K562 (cell line): ENCODE data around the gene CCDC33. TPM values are rescaled to one million over a fixed set of nuclear protein-coding genes. Genes with fewer than 3 reads are reported as not detected.

Source experiments
- ATAC-seq: fragments of 200-7000 bp; cut with Tn5 transposase; 3 replicates; pipeline ENCODE4 v1.9.1; 2020; ENCODE audit warnings: moderate library complexity
- BruUV-seq: library from RNA; stranded (reverse); fragments of 400-500 nt; replicated peaks from 2 replicates; lab custom pipeline; 2021; lab: Mats Ljungman, UMichigan
- CTCF ChIA-PET: fragments of 300-600 bp; formaldehyde crosslinking; extraction: SDS; loops from one replicate; lab custom pipeline; 2021; ENCODE audit warnings: low intra/inter-chr PET ratio; lab: Yijun Ruan, JAX
- POLR2A ChIA-PET: fragments of 300-600, 350-650 bp; sonication (Branson Sonifier 250); formaldehyde crosslinking; extraction: SDS; loops from one replicate; lab custom pipeline; 2021; ENCODE audit warnings: antibody characterized with exemption, inconsistent platforms; lab: Yijun Ruan, JAX
- DNase-seq, 4 experiments: peaks; one replicate each; pipeline versions ENCODE4 v3.0.0 to v3.0.0-alpha.2; 2011 to 2018; ENCODE audit warnings: low spot score in 3 of 4, mixed read lengths in 3 of 4; ENCODE audit errors: extremely low read depth in 1 of 4
- FAIRE-seq: peaks from 2 replicates; lab custom pipeline; 2011; peaks lifted over from hg19 to GRCh38; lab: Jason Lieb, UNC
- H2AFZ ChIP-seq: 2 replicates; pipeline ENCODE4 v1.6.0; 2011; ENCODE audit warnings: low read depth, low read length, control low read depth, inconsistent platforms
- H3K27ac ChIP-seq: fragments of 200-600 bp; 3 replicates; pipeline ENCODE4 v1.8.0; 2011; ENCODE audit warnings: low read depth, mild to moderate bottlenecking, control low read depth, inconsistent platforms, low read length, moderate library complexity, mixed read lengths; ENCODE audit errors: extremely low read depth
- H3K27me3 ChIP-seq, 2 experiments: fragments of 300-600 bp in 1 of 2; 2 replicates in 1 of 2; 3 replicates in 1 of 2; pipeline versions ENCODE4 v1.6.0 to v1.8.0; 2011; ENCODE audit warnings: inconsistent platforms in 2 of 2, low read length in 2 of 2, mild to moderate bottlenecking in 1 of 2, mixed read lengths in 1 of 2, moderate library complexity in 1 of 2; ENCODE audit not compliant: control insufficient read depth in 2 of 2, insufficient read depth in 2 of 2
- H3K36me3 ChIP-seq: fragments of 300-600 bp; 3 replicates; pipeline ENCODE4 v1.8.0; 2011; ENCODE audit warnings: mild to moderate bottlenecking, low read length, inconsistent platforms; ENCODE audit not compliant: control insufficient read depth, insufficient read depth
- H3K4me1 ChIP-seq, 2 experiments: fragments of 200-600 bp in 1 of 2; replicated peaks in 1 of 2; 2 replicates in 1 of 2; 3 replicates in 1 of 2; pipeline versions ENCODE4 v1.5.1 to v1.8.0; 2011; ENCODE audit warnings: inconsistent platforms in 2 of 2, low read length in 2 of 2, mild to moderate bottlenecking in 1 of 2, mixed read lengths in 1 of 2, moderate library complexity in 1 of 2; ENCODE audit not compliant: control insufficient read depth in 2 of 2, insufficient read depth in 2 of 2
- H3K4me2 ChIP-seq: 2 replicates; pipeline ENCODE4 v1.6.1; 2011; ENCODE audit warnings: low read length, control low read depth, inconsistent platforms, mixed read lengths; ENCODE audit not compliant: insufficient read depth
- H3K4me3 ChIP-seq: fragments of 200-600 bp; sonication (generic), shearing (Covaris generic); 2 replicates; pipeline ENCODE4 v1.5.1; 2016; ENCODE audit warnings: control low read depth, inconsistent platforms
- H3K79me2 ChIP-seq: fragments of 200-600 bp; 3 replicates; pipeline ENCODE4 v1.8.0; 2011; ENCODE audit warnings: low read length, inconsistent platforms; ENCODE audit not compliant: control insufficient read depth, insufficient read depth
- H3K9ac ChIP-seq, 2 experiments: 2 replicates each; pipeline versions ENCODE4 v1.6.0 to v1.6.1; 2011; ENCODE audit warnings: low read depth in 2 of 2, low read length in 2 of 2, control low read depth in 1 of 2, inconsistent platforms in 1 of 2, mild to moderate bottlenecking in 1 of 2, mixed read lengths in 1 of 2; ENCODE audit not compliant: insufficient read depth in 1 of 2
- H3K9me1 ChIP-seq: one replicate; pipeline ENCODE4 v1.6.0; 2011; ENCODE audit warnings: inconsistent platforms, mild to moderate bottlenecking, low read length, moderate library complexity; ENCODE audit not compliant: control insufficient read depth, insufficient read depth
- H3K9me3 ChIP-seq: replicated peaks from 2 replicates; pipeline ENCODE4 v1.5.1; 2011; ENCODE audit warnings: low read depth, low read length, inconsistent platforms; ENCODE audit not compliant: control insufficient read depth, insufficient read depth
- H4K20me1 ChIP-seq: replicated peaks from 2 replicates; pipeline ENCODE4 v1.6.1; 2011; ENCODE audit warnings: low read length, inconsistent platforms, mixed read lengths; ENCODE audit not compliant: control insufficient read depth, insufficient read depth
- MECOM ChIP-seq: fragments of 250-450 bp; sonication (Bioruptor Pico); IDR thresholded peaks from 2 replicates; pipeline ENCODE4 v1.8.0; 2022; ENCODE audit warnings: inconsistent platforms
- SMARCA5 ChIP-seq: fragments of 450-650 bp; IDR thresholded peaks from 2 replicates; pipeline ENCODE4 v1.6.1; 2016
- SP2 ChIP-seq: IDR thresholded peaks from 2 replicates; pipeline ENCODE4 v1.6.1; 2011; ENCODE audit warnings: mild to moderate bottlenecking, low read depth, low read length, moderate library complexity; ENCODE audit not compliant: poor library complexity, severe bottlenecking; ENCODE audit errors: extremely low read depth
- SPI1 ChIP-seq: IDR thresholded peaks from 2 replicates; pipeline ENCODE4 v1.6.1; 2011; ENCODE audit warnings: low read depth, low read length, control low read depth, borderline replicate concordance
- ZBTB17 ChIP-seq: fragments of 450-650 bp; formaldehyde crosslinking; IDR thresholded peaks from 2 replicates; pipeline ENCODE4 v1.4.0; 2020; ENCODE audit warnings: mild to moderate bottlenecking
- ZNF197 ChIP-seq: fragments of 200-800 bp; sonication (Bioruptor generic); IDR thresholded peaks from 2 replicates; pipeline ENCODE4 v1.6.1; 2016; ENCODE audit warnings: low read depth, missing genetic modification characterization, missing compliant biosample characterization
- WGBS: fragments of 100-300 bp; shearing (Covaris generic); methylation state at CpG from one replicate; pipeline ENCODE4 v1.1.6; 2016; ENCODE audit warnings: low coverage, mixed read lengths; ENCODE audit not compliant: insufficient coverage; ENCODE audit errors: missing lambda C conversion rate; 5-methylcytosine and 5-hydroxymethylcytosine counted together
- in situ Hi-C: fragments of 300-500 bp; cut with MboI; formaldehyde crosslinking; loops from 4 replicates; pipeline ENCODE4 v1.15.0; 2018; ENCODE audit warnings: inconsistent platforms, mixed read lengths
- intact Hi-C: fragments of 100-400 bp; cut with micrococcal nuclease; formaldehyde crosslinking; loops from 2 replicates; pipeline ENCODE4 v1.14.2; 2022
- polyA plus RNA-seq, 8 experiments: library from polyadenylated mRNA; depleted of rRNA in 4 of 8; stranded (reverse) in 5 of 8; unstranded in 3 of 8; fragments of >200 nt; fragmentation: Nextera tagmentation in 2 of 8; fragmentation: Illumina TruSeq in 1 of 8; extraction: Ambion mirVana in 2 of 8; extraction: Trizol in 1 of 8; gene quantifications; 2 replicates each; pipeline versions ENCODE4 v1.2.1 to v1.2.3, GENCODE V29; 2011 to 2014; ENCODE audit warnings: inconsistent platforms in 1 of 8, missing spikeins in 1 of 8
- total RNA-seq, 7 experiments: library from RNA; depleted of rRNA in 6 of 7; stranded (reverse); fragments of >200 nt in 6 of 7; fragmentation: Illumina TruSeq in 2 of 7; extraction: Trizol in 2 of 7; gene quantifications; 2 replicates each; pipeline versions ENCODE4 v1.2.1 to v1.2.3, GENCODE V29; 2011 to 2021; ENCODE audit warnings: low replicate concordance in 1 of 7
- TF ChIP-seq, protein P1 (sequence below), 2 experiments: IDR thresholded peaks in 1 of 2; conservative IDR thresholded peaks in 1 of 2; 2 replicates each; pipeline ENCODE4 v1.6.1; 2016; ENCODE audit warnings: low read depth in 2 of 2, mild to moderate bottlenecking in 1 of 2, missing compliant biosample characterization in 1 of 2, missing genetic modification characterization in 1 of 2, moderate library complexity in 1 of 2
- TF ChIP-seq, protein P2 (sequence below), 2 experiments: fragments of 450-650 bp; IDR thresholded peaks; 2 replicates each; pipeline ENCODE4 v1.6.1; 2018; ENCODE audit warnings: mild to moderate bottlenecking in 2 of 2, low read depth in 1 of 2; ENCODE audit not compliant: partially characterized antibody in 2 of 2
- TF ChIP-seq, protein P3 (sequence below), 2 experiments: fragments of 200-800 bp in 1 of 2; sonication (Bioruptor generic) in 1 of 2; sonication (generic) in 1 of 2; formaldehyde crosslinking in 1 of 2; IDR thresholded peaks in 1 of 2; conservative IDR thresholded peaks in 1 of 2; 2 replicates each; pipeline versions ENCODE4 v1.5.0 to v1.6.1; 2016 to 2020; ENCODE audit warnings: missing compliant biosample characterization in 1 of 2, missing genetic modification characterization in 1 of 2, missing genetic modification reagents in 1 of 2

Gene CCDC33
- total and polyA plus RNA-seq, 9 of the 15 experiments (the other 6 are each of a cell fraction or from before 2014, with no cell fraction given) = 0.08 to 1.1 (median 0.15) TPM; not detected in 4

DNA sequence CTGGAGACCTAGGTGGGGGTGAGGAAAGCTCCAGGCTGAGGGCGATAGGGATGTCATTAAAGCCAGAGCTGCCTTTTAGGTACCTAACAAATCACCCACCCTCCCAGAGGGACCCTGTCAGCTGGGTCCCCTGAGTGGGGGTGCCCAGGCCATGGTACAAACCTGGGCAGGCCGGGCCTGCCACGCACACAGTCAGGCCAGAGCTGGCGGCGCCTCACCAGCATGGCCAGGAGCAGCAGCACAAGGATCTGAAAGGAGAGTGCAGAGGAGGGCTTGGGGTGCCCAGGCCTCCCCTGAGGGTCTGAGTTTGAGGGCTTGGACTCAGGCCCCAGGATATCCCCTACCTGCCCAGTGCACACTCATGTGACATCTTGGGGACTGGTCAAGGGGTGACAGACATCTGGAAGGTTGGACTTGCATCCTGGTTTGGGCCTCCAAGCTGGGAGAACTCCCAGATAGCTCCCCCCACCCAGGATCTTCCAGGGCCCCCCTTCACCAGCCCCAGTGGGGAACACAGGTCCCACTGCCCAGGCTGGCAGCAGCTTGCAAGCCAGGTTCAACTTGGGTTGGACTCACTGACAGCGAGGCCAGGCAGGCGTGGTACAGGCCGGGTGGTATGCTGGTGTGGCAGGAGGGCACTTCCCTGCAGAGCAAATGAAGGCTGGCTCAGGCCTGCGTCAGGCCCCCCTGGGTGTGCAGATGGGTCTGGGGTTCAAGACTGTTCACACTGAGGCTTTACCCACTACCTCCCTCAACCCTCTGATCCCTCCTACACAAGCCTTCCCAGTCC, 38.8 kb upstream of the CCDC33 start:
- no peak for DNase-seq
- H3K27ac ChIP-seq = no peak overlapping the region
- no peak for FAIRE-seq
- BruUV-seq = no TSS peak
- peaks cover 0 to 69% of the 10 kb centered on the region in 2 experiments; a peak in 3 of 5 replicates for H3K27me3 ChIP-seq
- H3K4me1 ChIP-seq = peaks cover 2 to 8% of the 10 kb centered on the region in 2 experiments; a peak in 3 of 5 replicates
- no peaks in the 10 kb centered on the region for H3K36me3 ChIP-seq
- in situ Hi-C loops = no loop called here
- ChIA-PET CTCF (no interaction called here), POLR2A (no interaction called here)
- H2AFZ ChIP-seq = no peak overlapping the region
- H3K9ac ChIP-seq = no peak overlapping the region
- H3K4me2 ChIP-seq = no peak overlapping the region
- ATAC-seq = no peak
- H4K20me1 ChIP-seq = 0 out of 2 replicates have a peak, but pooled peaks cover 15% of the 10 kb centered on the region
- no peak overlapping the region for H3K4me3 ChIP-seq
- 1% methylated on average over 9 of the region's 9 CpGs for WGBS
- no peaks in the 10 kb centered on the region for H3K9me3 ChIP-seq
- H3K9me1 ChIP-seq = no peaks in the 10 kb centered on the region
- intact Hi-C loops = no loop called here
- no peaks in the 10 kb centered on the region for H3K79me2 ChIP-seq
- TF ChIP-seq SMARCA5 (no peak), ZBTB17 (CRISPR knock-in tag) (no peak), SPI1 (no peak), SP2 (no peak), MECOM (CRISPR knock-in tag) (no peak), ZNF197 (no peak)
- TF ChIP-seq, protein P1, sequence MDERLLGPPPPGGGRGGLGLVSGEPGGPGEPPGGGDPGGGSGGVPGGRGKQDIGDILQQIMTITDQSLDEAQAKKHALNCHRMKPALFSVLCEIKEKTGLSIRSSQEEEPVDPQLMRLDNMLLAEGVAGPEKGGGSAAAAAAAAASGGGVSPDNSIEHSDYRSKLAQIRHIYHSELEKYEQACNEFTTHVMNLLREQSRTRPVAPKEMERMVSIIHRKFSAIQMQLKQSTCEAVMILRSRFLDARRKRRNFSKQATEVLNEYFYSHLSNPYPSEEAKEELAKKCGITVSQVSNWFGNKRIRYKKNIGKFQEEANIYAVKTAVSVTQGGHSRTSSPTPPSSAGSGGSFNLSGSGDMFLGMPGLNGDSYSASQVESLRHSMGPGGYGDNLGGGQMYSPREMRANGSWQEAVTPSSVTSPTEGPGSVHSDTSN (CRISPR knock-in tag; IDR thresholded peaks at IDR 0.05; ENCODE audit: low read depth) = no peak
- TF ChIP-seq, protein P1 (tag; conservative IDR thresholded peaks at IDR 0.05; ENCODE audit: low read depth) = no peak
- TF ChIP-seq, protein P2, sequence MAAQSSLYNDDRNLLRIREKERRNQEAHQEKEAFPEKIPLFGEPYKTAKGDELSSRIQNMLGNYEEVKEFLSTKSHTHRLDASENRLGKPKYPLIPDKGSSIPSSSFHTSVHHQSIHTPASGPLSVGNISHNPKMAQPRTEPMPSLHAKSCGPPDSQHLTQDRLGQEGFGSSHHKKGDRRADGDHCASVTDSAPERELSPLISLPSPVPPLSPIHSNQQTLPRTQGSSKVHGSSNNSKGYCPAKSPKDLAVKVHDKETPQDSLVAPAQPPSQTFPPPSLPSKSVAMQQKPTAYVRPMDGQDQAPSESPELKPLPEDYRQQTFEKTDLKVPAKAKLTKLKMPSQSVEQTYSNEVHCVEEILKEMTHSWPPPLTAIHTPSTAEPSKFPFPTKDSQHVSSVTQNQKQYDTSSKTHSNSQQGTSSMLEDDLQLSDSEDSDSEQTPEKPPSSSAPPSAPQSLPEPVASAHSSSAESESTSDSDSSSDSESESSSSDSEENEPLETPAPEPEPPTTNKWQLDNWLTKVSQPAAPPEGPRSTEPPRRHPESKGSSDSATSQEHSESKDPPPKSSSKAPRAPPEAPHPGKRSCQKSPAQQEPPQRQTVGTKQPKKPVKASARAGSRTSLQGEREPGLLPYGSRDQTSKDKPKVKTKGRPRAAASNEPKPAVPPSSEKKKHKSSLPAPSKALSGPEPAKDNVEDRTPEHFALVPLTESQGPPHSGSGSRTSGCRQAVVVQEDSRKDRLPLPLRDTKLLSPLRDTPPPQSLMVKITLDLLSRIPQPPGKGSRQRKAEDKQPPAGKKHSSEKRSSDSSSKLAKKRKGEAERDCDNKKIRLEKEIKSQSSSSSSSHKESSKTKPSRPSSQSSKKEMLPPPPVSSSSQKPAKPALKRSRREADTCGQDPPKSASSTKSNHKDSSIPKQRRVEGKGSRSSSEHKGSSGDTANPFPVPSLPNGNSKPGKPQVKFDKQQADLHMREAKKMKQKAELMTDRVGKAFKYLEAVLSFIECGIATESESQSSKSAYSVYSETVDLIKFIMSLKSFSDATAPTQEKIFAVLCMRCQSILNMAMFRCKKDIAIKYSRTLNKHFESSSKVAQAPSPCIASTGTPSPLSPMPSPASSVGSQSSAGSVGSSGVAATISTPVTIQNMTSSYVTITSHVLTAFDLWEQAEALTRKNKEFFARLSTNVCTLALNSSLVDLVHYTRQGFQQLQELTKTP (IDR thresholded peaks at IDR 0.05; ENCODE audit: low read depth in 1 of 2, partially characterized antibody in 2 of 2) = no peak
- TF ChIP-seq, protein P3, sequence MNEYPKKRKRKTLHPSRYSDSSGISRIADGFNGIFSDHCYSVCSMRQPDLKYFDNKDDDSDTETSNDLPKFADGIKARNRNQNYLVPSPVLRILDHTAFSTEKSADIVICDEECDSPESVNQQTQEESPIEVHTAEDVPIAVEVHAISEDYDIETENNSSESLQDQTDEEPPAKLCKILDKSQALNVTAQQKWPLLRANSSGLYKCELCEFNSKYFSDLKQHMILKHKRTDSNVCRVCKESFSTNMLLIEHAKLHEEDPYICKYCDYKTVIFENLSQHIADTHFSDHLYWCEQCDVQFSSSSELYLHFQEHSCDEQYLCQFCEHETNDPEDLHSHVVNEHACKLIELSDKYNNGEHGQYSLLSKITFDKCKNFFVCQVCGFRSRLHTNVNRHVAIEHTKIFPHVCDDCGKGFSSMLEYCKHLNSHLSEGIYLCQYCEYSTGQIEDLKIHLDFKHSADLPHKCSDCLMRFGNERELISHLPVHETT (CRISPR knock-in tag; conservative IDR thresholded peaks at IDR 0.05 in 1 of 2, IDR thresholded peaks at IDR 0.05 in 1 of 2) = no peak
